Hematopoietic multipotent progenitor cell treated with erythropoietin and hydrocortisone succinate and interleukin-3 and kit ligand, for 6 days (in vitro differentiated cells): ENCODE data around the gene LNPEP.
"Not testable (repeated sequence)": the region's sequence is repeated elsewhere in the genome, so short reads cannot be mapped to it uniquely, and the experiment has no call there.

Experiments used
- DNase-seq: peaks from one replicate; pipeline ENCODE4 v3.0.0-alpha.2; 2015

Gene LNPEP

GRCh38 chr5:97070234-97070633, 134.4 kb downstream of the LNPEP start:
- no peak for DNase-seq

- no peak for DNase-seq
Observed at GRCh38 chr5:97071101-97071500, 135.2 kb downstream of the LNPEP start.

- DNase-seq, result no peak
Observed at GRCh38 chr5:97071993-97072392, 136.1 kb downstream of the LNPEP start.

GRCh38 chr5:97072696-97073095, 136.8 kb downstream of the LNPEP start:
- no peak for DNase-seq

- no peak for DNase-seq
Observed at GRCh38 chr5:97073420-97073819, 137.5 kb downstream of the LNPEP start.

GRCh38 chr5:97074859-97075489, 139.1 kb downstream of the LNPEP start:
- DNase-seq, result no peak

GRCh38 chr5:97075649-97076048, 139.8 kb downstream of the LNPEP start:
- no peak for DNase-seq

GRCh38 chr5:97076098-97076497, 140.2 kb downstream of the LNPEP start:
- no peak for DNase-seq

- DNase-seq, result no peak
Observed at GRCh38 chr5:97077246-97077645, 141.4 kb downstream of the LNPEP start.

GRCh38 chr5:97078958-97079743, 143.3 kb downstream of the LNPEP start:
- no peak for DNase-seq

- DNase-seq, result not testable (repeated sequence)
Observed at GRCh38 chr5:97084782-97085458, 149.0 kb downstream of the LNPEP start.

- DNase-seq, result no peak
Observed at GRCh38 chr5:97085459-97086181, 149.7 kb downstream of the LNPEP start.
